Choroid plexus epithelial cell (primary cell): Measurements from ENCODE around the gene FBXW7.

Experiments used
- DNase-seq: peaks from one replicate; pipeline ENCODE4 v3.0.0-alpha.2; 2010; ENCODE audit warnings: low read depth
- H3K4me3 ChIP-seq: 2 replicates; pipeline ENCODE4 v1.5.1; 2011; ENCODE audit warnings: low read depth, mild to moderate bottlenecking, control low read depth, low read length, moderate library complexity
- CTCF ChIP-seq: conservative IDR thresholded peaks from 2 replicates; pipeline ENCODE4 v1.5.1; 2011; ENCODE audit warnings: low read depth, mild to moderate bottlenecking, control low read depth, inconsistent platforms, low read length, moderate library complexity

Gene FBXW7

GRCh38 chr4:152424977-152425376, 110.9 kb downstream of the FBXW7 start:
- TF ChIP-seq CTCF = no peak
- DNase-seq = no peak
- no peak overlapping the region for H3K4me3 ChIP-seq

- no peak for DNase-seq
- no peak for TF ChIP-seq CTCF
- no peak overlapping the region for H3K4me3 ChIP-seq
Observed at GRCh38 chr4:152424396-152424795, 111.5 kb downstream of the FBXW7 start.

GRCh38 chr4:152422817-152423320, 113.0 kb downstream of the FBXW7 start:
- no peak overlapping the region for H3K4me3 ChIP-seq
- no peak for TF ChIP-seq CTCF
- no peak for DNase-seq

- DNase-seq = no peak
- TF ChIP-seq CTCF = no peak
- H3K4me3 ChIP-seq = no peak overlapping the region
Observed at GRCh38 chr4:152421576-152421975, 114.3 kb downstream of the FBXW7 start.

GRCh38 chr4:152419809-152420208, 116.1 kb downstream of the FBXW7 start:
- TF ChIP-seq CTCF = no peak
- no peak overlapping the region for H3K4me3 ChIP-seq
- DNase-seq = no peak

- no peak for DNase-seq
- H3K4me3 ChIP-seq = no peak overlapping the region
- no peak for TF ChIP-seq CTCF
Observed at GRCh38 chr4:152417673-152418072, 118.2 kb downstream of the FBXW7 start.

- TF ChIP-seq CTCF = no peak
- H3K4me3 ChIP-seq = no peak overlapping the region
- DNase-seq = peak; percentile 71
Observed at GRCh38 chr4:152415980-152416379, 119.9 kb downstream of the FBXW7 start.
